DND-41 (cell line): ENCODE measurements around the gene DMPK.

Experiments
- EZH2 ChIP-seq: IDR thresholded peaks from 3 replicates; pipeline ENCODE4 v1.6.1; 2012; ENCODE audit warnings: borderline replicate concordance, low read depth, mild to moderate bottlenecking, moderate library complexity, low read length, inconsistent platforms; ENCODE audit not compliant: severe bottlenecking
- TF ChIP-seq, protein P1 (sequence below): IDR thresholded peaks from 2 replicates; pipeline ENCODE4 v1.5.1; 2012; ENCODE audit warnings: borderline replicate concordance, low read length, moderate library complexity, mild to moderate bottlenecking; ENCODE audit not compliant: poor library complexity, severe bottlenecking; ENCODE audit errors: extremely low read depth

DNA sequence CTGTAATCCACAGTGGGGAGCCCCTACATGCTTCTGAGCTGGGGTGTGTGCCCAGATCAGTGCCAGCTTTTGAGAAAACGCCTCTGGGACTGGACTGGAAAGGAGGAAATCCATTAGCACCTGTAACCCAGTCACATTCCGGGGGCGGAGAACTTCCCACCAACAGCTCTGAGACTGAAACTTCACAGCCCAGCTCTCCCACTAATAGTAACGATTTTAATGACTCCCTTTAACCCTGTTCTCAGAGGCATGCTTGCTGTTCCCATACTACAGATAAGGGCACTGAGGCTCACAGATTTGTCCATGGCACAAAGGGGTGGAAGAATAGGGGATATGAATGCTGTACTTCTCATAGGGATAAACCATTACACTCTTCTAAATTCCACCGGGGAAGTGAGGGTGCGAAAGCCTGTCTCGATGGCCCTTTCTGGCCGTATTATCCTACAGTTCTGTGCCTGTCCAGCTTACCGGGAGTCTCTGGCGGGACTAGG is 52.4 kb downstream of the DMPK start:
- TF ChIP-seq, protein P1, sequence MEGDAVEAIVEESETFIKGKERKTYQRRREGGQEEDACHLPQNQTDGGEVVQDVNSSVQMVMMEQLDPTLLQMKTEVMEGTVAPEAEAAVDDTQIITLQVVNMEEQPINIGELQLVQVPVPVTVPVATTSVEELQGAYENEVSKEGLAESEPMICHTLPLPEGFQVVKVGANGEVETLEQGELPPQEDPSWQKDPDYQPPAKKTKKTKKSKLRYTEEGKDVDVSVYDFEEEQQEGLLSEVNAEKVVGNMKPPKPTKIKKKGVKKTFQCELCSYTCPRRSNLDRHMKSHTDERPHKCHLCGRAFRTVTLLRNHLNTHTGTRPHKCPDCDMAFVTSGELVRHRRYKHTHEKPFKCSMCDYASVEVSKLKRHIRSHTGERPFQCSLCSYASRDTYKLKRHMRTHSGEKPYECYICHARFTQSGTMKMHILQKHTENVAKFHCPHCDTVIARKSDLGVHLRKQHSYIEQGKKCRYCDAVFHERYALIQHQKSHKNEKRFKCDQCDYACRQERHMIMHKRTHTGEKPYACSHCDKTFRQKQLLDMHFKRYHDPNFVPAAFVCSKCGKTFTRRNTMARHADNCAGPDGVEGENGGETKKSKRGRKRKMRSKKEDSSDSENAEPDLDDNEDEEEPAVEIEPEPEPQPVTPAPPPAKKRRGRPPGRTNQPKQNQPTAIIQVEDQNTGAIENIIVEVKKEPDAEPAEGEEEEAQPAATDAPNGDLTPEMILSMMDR, result no peak
- no peak for TF ChIP-seq EZH2
